ENCODE measurements around the gene DLX4. TPM values are rescaled to one million over a fixed set of nuclear protein-coding genes. Genes with fewer than 3 reads are reported as not detected.

The DLX4 gene
- total RNA-seq, 6 experiments from 2014 or later, result not detected

DNA sequence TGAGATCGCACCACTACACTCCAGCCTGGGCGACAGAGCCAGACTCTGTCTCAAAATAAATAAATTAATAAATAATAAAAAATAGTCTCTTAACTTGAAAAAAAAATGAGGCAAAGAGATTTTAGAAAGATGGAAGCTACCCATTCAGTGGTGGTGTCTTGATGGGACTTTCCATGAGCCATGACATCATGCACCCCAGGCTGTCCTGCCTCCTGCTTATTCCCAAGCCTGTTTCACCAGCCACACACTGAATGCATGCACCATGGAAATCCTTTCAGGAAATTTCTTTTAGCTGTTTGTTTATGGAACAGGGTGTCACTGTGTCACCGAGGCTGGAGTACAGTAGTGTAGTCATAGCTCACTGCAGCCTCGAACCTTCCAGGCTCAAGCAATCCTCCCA, 34.9 kb downstream of the DLX4 start:
- 67% methylated on average over 2 of the region's 4 CpGs for WGBS (ENCODE audit: insufficient coverage, low coverage, low lambda C conversion rate, missing lambda C conversion rate)
- intact Hi-C loops (cut with DNase I), result no loop called here
- no peaks in the 10 kb centered on the region for H3K9me3 ChIP-seq
- TF ChIP-seq CTCF (IDR thresholded peaks at IDR 0.05) (no peak), POLR2A (IDR thresholded peaks at IDR 0.05) (no peak)
- H3K27ac ChIP-seq, result no peak overlapping the region
- no peaks in the 10 kb centered on the region for H3K36me3 ChIP-seq
- no peaks in the 10 kb centered on the region for H3K4me1 ChIP-seq
- no peak overlapping the region for H3K4me3 ChIP-seq
- peaks cover 0 to 6% of the 10 kb centered on the region in 2 donors for H3K27me3 ChIP-seq
- ATAC-seq (no peak), DNase-seq (no peak)

GRCh38 chr17:50009282-50009681, 40.3 kb downstream of the DLX4 start:
- no peaks in the 10 kb centered on the region for H3K36me3 ChIP-seq
- intact Hi-C loops (cut with DNase I), result no loop called here
- 69% methylated on average over 2 of the region's 2 CpGs for WGBS (ENCODE audit: insufficient coverage, low coverage, low lambda C conversion rate, missing lambda C conversion rate)

DNA sequence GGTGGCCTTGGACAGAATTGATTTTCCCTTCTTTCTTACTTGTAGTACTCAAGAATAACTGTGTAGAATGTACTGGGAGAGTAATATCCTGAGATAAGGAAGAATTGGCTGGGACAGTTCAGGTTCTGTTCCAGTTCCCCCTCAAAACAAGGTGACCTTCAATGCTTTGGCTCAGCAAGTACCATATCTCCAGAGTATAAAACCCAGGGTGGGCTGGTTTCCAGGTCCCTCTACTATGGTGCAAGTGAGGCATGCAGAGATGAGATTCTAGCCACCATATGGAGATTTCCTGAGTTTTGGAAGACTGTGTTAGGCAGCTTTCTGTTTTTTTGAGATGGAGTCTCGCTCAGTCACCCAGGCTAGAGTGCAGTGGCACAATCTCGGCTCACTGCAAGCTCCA, 44.1 kb downstream of the DLX4 start:
- Histone ChIP-seq H3K27ac (no peak overlapping the region), H3K4me1 (no peaks in the 10 kb centered on the region), H3K27me3 (no peaks in the 10 kb centered on the region), H3K4me3 (no peak overlapping the region), H3K9me3 (no peaks in the 10 kb centered on the region), H3K36me3 (no peaks in the 10 kb centered on the region)
- DNase-seq, result no peak
- WGBS (ENCODE audit: insufficient coverage, low coverage, low lambda C conversion rate, missing lambda C conversion rate), result 75% methylated on average over 2 of the region's 2 CpGs
- TF ChIP-seq POLR2A (IDR thresholded peaks at IDR 0.05) (no peak), CTCF (IDR thresholded peaks at IDR 0.05) (no peak)
- ATAC-seq, result no peak
- intact Hi-C loops (cut with DNase I), result no loop called here

More at GRCh38 chr17:50009282-50009681, 40.3 kb downstream of the DLX4 start:
- no peak for TF ChIP-seq POLR2A (IDR thresholded peaks at IDR 0.05)
- TF ChIP-seq CTCF (IDR thresholded peaks at IDR 0.05), result no peak
- H3K27me3 ChIP-seq, result no peaks in the 10 kb centered on the region
- no peak overlapping the region for H3K27ac ChIP-seq
- no peaks in the 10 kb centered on the region for H3K9me3 ChIP-seq
- no peaks in the 10 kb centered on the region for H3K4me1 ChIP-seq
- DNase-seq (no peak), ATAC-seq (no peak)
- H3K4me3 ChIP-seq, result no peak overlapping the region

GRCh38 chr17:50014471-50015088, 45.6 kb downstream of the DLX4 start:
- Histone ChIP-seq H3K27me3 (no peaks in the 10 kb centered on the region), H3K27ac (no peak overlapping the region), H3K36me3 (no peaks in the 10 kb centered on the region), H3K9me3 (no peaks in the 10 kb centered on the region), H3K4me1 (no peaks in the 10 kb centered on the region), H3K4me3 (no peak overlapping the region)
- TF ChIP-seq CTCF (IDR thresholded peaks at IDR 0.05) (no peak), POLR2A (IDR thresholded peaks at IDR 0.05) (no peak)
- 24% methylated on average over 1 of the region's 1 CpG for WGBS (ENCODE audit: insufficient coverage, low coverage, low lambda C conversion rate, missing lambda C conversion rate)
- ATAC-seq (no peak), DNase-seq (no peak)
- intact Hi-C loops (cut with DNase I), result no loop called here

DNA sequence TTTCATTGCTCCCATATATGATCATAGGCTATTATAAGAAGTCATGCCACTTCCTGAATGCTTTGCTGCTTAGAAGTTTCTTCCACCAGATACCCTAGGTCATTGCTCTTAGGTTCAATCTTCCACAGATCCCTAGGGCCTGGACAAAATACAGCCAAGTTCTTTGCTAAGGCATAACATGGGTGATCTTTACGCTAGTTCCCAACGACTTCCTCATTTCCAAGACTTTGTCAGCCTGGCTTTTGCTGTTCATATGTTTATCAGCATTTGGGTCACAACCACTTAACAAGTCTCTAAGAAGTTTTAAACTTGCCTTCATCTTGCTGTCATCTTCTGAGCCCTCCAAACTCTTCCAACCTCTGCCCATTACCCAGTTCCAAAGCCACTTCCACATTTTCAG, 46.2 kb downstream of the DLX4 start:
- H3K27me3 ChIP-seq, result no peaks in the 10 kb centered on the region
- no peaks in the 10 kb centered on the region for H3K9me3 ChIP-seq
- no peak for DNase-seq
- no peak overlapping the region for H3K27ac ChIP-seq
- TF ChIP-seq POLR2A (IDR thresholded peaks at IDR 0.05) (no peak), CTCF (IDR thresholded peaks at IDR 0.05) (no peak)
- H3K4me3 ChIP-seq, result no peak overlapping the region
- 73% methylated on average over 2 of the region's 2 CpGs for WGBS (ENCODE audit: insufficient coverage, low coverage, low lambda C conversion rate, missing lambda C conversion rate)
- no peaks in the 10 kb centered on the region for H3K4me1 ChIP-seq
- ATAC-seq, result no peak
- intact Hi-C loops (cut with DNase I), result no loop called here
- no peaks in the 10 kb centered on the region for H3K36me3 ChIP-seq
